ENCODE measurements around the gene CYSLTR1. TPM values are rescaled to one million over a fixed set of nuclear protein-coding genes. Genes with fewer than 3 reads are reported as not detected.

The CYSLTR1 gene
- total RNA-seq (ENCODE audit: low replicate concordance) = not detected in 2 replicates

GRCh38 chrX:78327370-78328086 lies at the start of gene CYSLTR1:
TSS of gene CYSLTR1 (minus strand) at chrX:78327611. CDS start at chrX:78273746, 53,865 bp downstream.
- no peaks in the 10 kb centered on the region for H3K79me2 ChIP-seq (ENCODE audit: low read depth)
- H3K36me3 ChIP-seq = no peaks in the 10 kb centered on the region
- Mint-ChIP-seq H3K4me1 (peaks cover 8% of the 10 kb centered on the region), H3K9me3 (no peaks in the 10 kb centered on the region), H3K4me3 (no peak within 1 kb of the TSS), H3K27ac (no peak within 1 kb of the TSS), H3K27me3 (ENCODE audit: insufficient read depth, low read depth) (no peaks in the 10 kb centered on the region), H3K36me3 (no peaks in the 10 kb centered on the region)
- H3K9ac ChIP-seq = no peak within 1 kb of the TSS
- no peak within 1 kb of the TSS for H3K4me3 ChIP-seq
- no peaks in the 10 kb centered on the region for H4K20me1 ChIP-seq (ENCODE audit: low read depth)
- no peaks in the 10 kb centered on the region for H3F3A ChIP-seq (ENCODE audit: low read depth)
- peak; percentile 1 for DNase-seq (ENCODE audit: low spot score)
- H3K4me1 ChIP-seq = peaks cover 4% of the 10 kb centered on the region
- no peaks in the 10 kb centered on the region for H3K9me3 ChIP-seq (ENCODE audit: low read depth)
- H3K27ac ChIP-seq = no peak within 1 kb of the TSS
- TF ChIP-seq EZH2phosphoT487 (IDR thresholded peaks at IDR 0.05) (no peak), CTCF (IDR thresholded peaks at IDR 0.05) (no peak), EZH2 (IDR thresholded peaks at IDR 0.05) (no peak)
- no peaks in the 10 kb centered on the region for H3K27me3 ChIP-seq
- H2AFZ ChIP-seq (replicated peaks) = no peak within 1 kb of the TSS
- no peak within 1 kb of the TSS for H3K4me2 ChIP-seq

- Histone ChIP-seq H3K4me2 (no peak overlapping the region), H4K20me1 (ENCODE audit: low read depth) (no peaks in the 10 kb centered on the region), H3K9ac (no peak overlapping the region), H3F3A (ENCODE audit: low read depth) (no peaks in the 10 kb centered on the region), H3K9me3 (ENCODE audit: low read depth) (peaks cover 12% of the 10 kb centered on the region), H3K4me3 (no peak overlapping the region), H3K27me3 (no peaks in the 10 kb centered on the region), H3K36me3 (no peaks in the 10 kb centered on the region), H3K27ac (no peak overlapping the region), H2AFZ (replicated peaks) (no peak overlapping the region), H3K4me1 (no peaks in the 10 kb centered on the region), H3K79me2 (ENCODE audit: low read depth) (no peaks in the 10 kb centered on the region)
- TF ChIP-seq EZH2 (IDR thresholded peaks at IDR 0.05) (no peak), CTCF (IDR thresholded peaks at IDR 0.05) (no peak), EZH2phosphoT487 (IDR thresholded peaks at IDR 0.05) (no peak)
- no peak for DNase-seq (ENCODE audit: low spot score)
- Mint-ChIP-seq H3K36me3 (no peaks in the 10 kb centered on the region), H3K4me3 (no peak overlapping the region), H3K9me3 (peaks cover 4% of the 10 kb centered on the region), H3K4me1 (no peaks in the 10 kb centered on the region), H3K27ac (no peak overlapping the region), H3K27me3 (ENCODE audit: insufficient read depth, low read depth) (no peaks in the 10 kb centered on the region)
Measured at GRCh38 chrX:78377186-78377585, 49.8 kb upstream of the CYSLTR1 start.

GRCh38 chrX:78375894-78376293 lies 48.5 kb upstream of the CYSLTR1 start:
- no peak for DNase-seq (ENCODE audit: low spot score)
- Histone ChIP-seq H3F3A (ENCODE audit: low read depth) (no peaks in the 10 kb centered on the region), H3K36me3 (no peaks in the 10 kb centered on the region), H3K79me2 (ENCODE audit: low read depth) (no peaks in the 10 kb centered on the region), H3K9ac (no peak overlapping the region), H4K20me1 (ENCODE audit: low read depth) (no peaks in the 10 kb centered on the region), H3K27me3 (no peaks in the 10 kb centered on the region), H3K4me2 (no peak overlapping the region), H3K4me1 (no peaks in the 10 kb centered on the region), H3K4me3 (no peak overlapping the region), H2AFZ (replicated peaks) (no peak overlapping the region), H3K9me3 (ENCODE audit: low read depth) (peaks cover 12% of the 10 kb centered on the region), H3K27ac (no peak overlapping the region)
- Mint-ChIP-seq H3K4me1 (no peaks in the 10 kb centered on the region), H3K27me3 (ENCODE audit: insufficient read depth, low read depth) (no peaks in the 10 kb centered on the region), H3K9me3 (peaks cover 2% of the 10 kb centered on the region), H3K27ac (no peak overlapping the region), H3K4me3 (no peak overlapping the region), H3K36me3 (no peaks in the 10 kb centered on the region)
- TF ChIP-seq CTCF (IDR thresholded peaks at IDR 0.05) = peak; percentile 13
- TF ChIP-seq EZH2phosphoT487 (IDR thresholded peaks at IDR 0.05) = no peak
